Erythroblast (primary cell): ENCODE results near the gene FAM8A1.

ENCODE experiments used
- GATA1 ChIP-seq: IDR thresholded peaks from 2 replicates; pipeline ENCODE4 v1.6.1; 2011; ENCODE audit warnings: low read depth, mild to moderate bottlenecking, control low read depth, low read length, moderate library complexity
- POLR2A ChIP-seq: IDR thresholded peaks from 2 replicates; pipeline ENCODE4 v1.6.1; 2011; ENCODE audit warnings: mild to moderate bottlenecking, low read length

DNA sequence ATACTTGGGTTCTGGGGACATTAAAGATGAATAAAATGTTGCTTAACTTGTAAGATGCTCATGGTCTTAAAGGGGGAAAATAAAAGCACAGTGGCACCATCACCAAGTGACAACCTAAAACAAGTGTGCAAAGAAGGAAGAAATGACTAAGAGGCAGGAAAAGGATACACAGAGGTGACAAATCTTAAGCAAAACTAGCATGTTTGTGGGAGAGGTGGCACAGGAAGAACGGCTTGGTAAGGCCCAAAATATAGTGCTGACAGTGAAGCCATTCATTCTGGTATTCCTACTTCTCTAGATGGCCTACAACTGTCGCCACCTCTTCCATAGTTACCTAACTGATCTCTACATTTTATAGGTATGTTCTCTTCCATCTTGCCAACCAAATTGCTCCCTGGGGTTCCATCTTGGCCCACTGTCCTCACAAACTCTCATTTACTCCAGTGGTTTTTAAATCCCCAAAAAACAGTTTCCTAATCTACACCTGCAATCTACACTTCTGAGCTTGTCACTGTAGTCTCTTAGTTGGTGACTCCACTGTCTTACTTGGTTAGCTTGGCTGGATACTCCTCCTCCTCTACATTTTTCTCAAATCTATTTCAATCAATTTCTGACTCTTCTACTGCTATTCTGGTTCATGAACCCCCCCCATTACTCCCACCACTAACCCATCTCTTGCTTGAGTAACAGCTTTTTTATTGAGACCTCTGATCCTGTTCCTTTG is 33.5 kb downstream of the FAM8A1 start:
- TF ChIP-seq POLR2A, result no peak
- TF ChIP-seq GATA1, result no peak
